ENCODE measurements around the gene MYO9B. TPM values are rescaled to one million over a fixed set of nuclear protein-coding genes. Genes with fewer than 3 reads are reported as not detected.
"Not testable (repeated sequence)": the region's sequence is repeated elsewhere in the genome, so short reads cannot be mapped to it uniquely, and the experiment has no call there.

MYO9B gene
- polyA plus RNA-seq, 5 donors: 43.6 to 64.8 (median 55.6) TPM

DNA sequence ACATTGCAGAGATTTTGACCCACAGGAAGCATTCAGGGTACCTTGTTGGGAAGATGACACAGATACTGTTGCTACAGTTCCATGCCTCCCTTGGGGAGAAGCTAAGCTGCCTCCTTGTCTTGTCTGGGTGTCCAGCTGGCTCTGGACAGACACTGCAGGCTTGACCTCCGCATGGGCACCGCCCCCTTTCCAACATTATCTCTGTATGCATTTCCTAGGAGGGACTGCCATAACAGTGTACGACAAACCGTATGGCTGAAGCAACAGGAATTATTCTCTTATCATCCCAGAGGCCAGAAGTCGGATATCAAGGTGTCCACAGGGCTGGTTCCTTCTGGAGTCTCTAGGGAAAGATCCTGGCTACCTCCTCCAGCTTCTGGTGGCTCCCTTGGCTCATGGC, 72.6 kb downstream of the MYO9B start:
- DNase-seq: no peak

DNA sequence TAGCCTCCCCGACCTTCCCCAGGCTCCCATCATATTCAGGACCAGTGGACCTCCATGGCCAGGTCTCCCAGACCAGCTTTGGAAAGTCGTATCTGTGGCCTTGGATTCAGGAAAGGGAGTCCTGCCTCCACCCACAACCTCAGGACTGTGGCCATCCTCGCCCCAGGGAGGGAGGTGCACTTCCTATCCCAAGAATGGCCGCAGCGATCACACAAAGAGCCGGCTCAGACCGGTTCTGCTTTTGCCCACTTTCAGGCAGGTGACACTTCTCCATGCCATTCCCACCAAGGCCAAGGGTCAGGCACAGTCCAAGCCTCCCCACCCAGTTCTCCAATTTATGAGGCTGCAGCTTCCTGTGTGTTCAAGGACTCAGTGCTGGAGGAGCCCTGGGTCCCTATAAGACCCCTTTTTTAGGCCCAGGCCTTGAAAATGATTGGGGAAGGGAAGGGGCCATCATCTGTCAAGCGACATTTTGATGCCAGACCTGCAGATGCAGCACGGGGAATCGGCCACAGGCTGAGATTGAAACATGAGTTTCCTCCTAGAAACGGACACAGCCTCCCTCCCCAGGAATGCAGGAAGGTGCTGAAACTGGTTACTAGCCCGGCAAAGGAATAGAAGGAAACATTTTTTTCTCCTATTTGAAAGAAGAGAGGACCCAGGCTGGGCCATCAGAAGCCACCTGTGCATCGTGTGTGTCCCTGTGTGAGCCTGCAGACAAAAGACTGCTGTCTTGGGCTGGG, 74.0 kb downstream of the MYO9B start:
- DNase-seq: no peak

DNA sequence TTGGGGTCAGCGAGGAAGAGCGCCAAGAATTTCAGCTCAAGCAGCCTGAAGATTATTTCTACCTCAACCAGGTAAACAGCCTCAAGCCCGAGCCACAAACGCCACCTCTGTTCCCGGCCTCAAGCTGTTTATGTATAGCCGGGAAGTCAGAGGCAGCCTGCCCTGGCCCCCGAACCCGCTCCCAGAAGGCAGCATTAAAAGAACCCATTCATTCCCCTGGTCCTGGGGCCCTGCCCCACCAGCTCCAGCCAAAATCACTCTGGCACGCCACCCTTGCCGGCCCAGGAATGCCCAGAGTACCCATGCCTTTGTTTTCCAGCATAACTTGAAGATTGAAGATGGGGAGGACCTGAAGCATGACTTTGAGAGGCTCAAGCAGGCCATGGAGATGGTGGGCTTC, 78.4 kb downstream of the MYO9B start:
- DNase-seq: no peak

DNA sequence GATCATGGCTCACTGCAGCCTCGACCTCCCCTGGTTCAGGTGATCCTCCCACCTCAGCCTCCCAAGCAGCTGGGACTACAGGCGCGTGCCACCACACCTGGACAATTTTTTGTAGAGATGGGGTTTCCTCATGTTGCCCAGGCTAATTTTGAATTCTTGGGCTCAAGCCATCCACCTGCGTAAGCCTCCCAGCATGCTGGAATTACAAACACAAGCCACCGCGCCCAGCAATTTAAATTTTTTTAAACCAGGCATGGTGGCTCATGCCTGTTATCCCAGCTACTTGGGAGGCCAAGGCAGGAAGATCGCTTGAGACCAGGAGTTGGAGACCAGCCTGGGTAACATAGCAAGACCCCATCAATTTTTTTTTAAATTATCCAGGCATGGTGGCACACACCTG, 79.7 kb downstream of the MYO9B start:
- DNase-seq: no peak

DNA sequence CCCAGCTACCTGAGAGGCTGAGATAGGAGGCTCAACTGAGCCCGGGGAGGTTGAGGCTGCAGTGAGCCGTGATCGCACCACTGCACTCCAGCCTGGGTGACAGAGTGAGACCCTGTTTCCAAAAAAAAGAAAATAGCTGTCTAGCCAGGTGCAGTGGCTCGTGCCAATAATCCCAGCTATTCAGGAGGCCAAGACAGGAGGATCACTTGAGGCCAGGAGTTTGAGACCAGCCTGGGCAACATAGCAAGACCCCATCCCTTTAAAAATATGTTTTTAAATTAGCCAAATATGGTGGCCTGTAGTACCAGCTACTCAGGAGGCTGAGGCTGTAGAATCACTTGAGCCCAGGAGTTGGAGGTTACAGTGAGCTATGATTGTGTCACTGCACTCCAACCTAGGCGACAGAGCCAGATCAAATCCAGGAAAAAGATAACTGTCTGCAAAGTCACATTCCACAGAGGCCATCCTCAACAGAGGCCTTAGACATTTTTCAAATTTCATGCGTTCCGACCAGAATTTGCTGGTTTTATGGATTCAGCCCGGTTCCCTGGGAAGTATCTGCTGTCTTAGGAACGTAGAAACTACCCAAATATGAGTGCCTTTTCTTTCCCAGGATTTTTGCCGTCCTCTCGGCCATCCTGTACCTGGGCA, 80.8 kb downstream of the MYO9B start:
- DNase-seq: no peak

DNA sequence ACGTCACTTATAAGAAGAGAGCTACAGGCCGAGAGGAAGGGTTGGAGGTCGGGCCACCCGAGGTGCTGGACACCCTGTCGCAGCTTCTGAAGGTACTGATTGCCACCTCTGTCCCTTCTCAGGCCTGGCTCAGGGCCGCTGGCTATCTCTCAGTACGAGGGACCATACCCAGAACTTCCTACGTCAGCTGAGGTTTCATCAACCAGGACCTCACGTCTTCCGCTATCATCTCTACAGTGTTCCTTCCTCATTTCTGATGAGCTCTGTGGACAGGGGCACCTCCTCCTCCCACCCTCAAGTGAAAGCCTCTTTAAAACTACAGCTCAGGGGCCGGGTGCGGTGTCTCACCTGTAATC, 81.3 kb downstream of the MYO9B start:
- DNase-seq: no peak

DNA sequence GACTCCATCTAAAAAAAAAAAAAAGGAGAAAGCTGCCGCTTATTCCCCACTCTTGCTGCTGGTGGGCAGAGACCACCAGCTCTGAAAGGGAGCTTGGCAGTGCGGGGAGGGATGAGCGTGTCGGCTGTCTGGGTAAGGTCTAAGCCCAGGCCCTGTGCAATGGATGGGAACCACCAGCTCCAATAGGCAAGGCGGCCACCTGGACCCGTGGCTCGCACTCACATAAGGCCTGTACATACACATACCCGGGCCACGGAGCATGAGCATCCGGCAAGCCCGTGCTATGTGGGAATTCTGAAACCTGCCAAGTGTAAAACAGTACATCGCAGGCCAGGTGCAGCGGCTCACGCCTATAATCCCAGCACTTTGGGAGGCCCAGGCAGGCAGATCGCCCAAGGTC, 83.0 kb downstream of the MYO9B start:
- DNase-seq: no peak

DNA sequence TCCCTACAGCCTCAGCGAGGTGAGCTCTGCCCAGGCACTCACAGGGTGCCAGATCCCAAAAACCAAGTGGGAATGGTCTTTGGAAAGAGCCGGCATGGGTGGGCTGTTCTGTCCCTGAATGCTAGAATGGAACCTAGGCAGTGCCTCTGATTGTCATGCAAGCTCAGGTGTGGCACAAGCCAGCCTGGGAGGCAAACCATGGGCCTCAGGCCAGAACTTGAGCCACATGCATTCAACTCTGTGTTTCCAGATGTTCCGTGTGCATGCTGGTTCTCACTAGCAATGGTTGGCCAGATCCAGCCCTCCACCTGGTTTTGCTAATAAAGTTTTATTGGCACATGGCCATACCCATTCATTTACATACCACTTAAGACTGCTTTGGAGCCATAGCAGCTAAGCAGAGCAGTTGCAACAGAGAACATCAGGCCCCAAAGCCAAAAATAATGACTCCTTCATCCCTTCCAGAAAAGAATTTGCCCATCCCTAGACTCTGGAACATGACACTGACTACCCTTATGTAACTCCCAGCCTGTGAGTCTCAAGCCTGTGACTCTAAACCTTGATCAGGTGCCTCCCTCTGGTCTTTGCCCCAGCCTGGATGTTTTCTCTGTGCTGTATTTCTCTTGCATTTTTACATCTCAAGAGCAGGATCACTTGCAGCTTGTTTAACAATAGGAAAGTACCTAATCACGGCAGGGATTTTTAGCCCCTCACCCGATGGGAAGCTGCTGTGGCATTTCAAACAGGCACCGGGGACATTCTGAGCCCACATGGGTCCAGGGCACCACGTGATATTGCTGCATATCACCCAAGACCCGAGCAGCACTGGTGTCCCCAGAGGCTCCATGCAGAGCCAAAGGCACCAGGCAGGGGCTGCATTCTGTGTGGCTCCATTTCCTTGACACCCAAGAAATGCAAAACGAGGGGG, 84.2 kb downstream of the MYO9B start:
- DNase-seq: no peak

DNA sequence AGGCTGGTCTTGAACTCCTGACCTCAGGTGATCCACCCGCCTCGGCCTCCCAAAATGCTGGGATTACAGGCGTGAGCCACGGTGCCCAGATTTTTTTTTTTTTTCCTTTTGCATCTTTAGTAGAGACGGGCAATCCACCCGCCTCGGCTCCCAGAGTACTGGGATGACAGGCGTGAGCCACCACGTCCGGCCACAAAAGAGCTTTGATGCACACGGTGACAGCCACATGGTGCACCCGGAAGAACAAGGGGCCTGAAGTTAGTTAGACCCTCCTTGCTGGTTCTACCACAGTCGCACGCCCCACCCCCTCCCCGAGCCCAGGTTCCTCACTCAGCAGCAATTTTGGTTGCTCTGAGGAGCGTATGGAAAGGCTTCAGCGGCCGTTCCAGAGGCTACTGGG, 85.3 kb downstream of the MYO9B start:
- DNase-seq: no peak

DNA sequence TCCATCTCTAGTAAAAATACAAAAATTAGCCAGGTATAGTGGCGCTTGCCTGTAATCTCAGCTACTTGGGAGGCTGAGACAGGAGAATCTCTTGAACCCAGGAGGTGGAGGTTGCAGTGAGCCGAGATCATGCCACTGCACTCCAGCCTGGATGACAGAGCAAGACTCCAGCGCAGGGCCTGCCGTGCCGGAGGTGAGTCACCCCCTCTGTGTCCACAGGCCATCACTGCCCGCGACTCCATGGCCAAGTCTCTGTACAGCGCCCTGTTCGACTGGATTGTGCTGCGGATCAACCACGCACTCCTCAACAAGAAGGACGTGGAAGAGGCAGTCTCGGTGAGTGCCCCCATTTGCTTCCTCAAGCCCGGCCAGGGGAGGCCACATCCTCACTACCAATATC, 86.6 kb downstream of the MYO9B start:
- DNase-seq: not testable (repeated sequence)

DNA sequence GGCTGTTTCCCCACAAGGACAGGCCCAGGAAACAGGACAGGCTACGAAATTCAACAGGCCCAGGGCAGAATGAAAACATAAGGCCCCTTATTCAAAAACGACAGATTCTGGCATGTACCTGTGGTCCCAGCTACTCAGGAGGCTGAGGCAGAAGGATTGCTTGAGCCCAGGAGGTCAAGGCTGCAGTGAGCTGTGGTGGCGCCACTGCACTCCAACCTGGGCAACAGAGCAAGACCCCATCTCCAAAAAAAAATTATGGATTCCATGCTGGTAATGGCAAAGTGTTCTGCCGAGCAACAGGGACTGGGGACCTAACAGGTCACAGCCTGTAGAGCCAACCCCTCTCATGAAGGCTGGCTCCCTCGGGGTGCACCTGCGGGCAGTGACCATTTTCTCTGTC, 87.0 kb downstream of the MYO9B start:
- no peak for DNase-seq

DNA sequence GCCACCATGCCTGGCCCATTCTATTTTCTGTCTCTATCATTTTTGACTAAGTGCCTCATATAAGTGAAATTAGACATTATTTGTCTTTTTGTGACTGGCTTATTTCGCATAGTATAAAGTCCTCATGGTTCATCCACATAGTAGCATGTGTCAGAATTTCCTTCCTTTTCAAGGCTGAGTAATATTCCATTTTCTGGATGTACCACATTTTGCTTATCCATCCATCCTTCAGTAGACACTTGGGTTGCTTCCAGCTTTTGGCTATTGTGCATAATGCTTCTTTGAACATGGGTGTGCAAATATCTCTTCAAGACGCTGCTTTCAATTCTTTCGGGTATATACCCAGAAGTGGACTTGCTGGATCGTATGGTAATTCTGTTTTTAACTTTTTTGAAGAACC, 88.1 kb downstream of the MYO9B start:
- no peak for DNase-seq

DNA sequence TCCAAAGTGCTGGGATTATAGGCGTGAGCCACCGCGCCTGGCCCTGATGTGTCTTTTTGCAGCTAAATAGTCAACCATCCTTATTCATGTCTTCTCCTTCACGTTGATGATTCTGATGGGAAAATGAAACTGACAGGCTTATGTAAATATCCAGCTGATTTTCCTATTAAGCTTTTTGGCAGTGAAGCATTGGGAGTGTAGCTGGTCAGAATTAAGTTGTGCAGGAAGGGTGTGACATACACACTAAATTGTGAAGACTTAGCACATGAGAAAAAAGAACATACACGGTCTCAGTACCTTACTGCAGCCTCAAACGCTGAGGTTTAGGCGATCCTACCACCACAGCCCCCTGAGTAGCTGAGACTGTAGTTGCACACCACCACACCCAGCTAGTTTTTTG, 89.1 kb downstream of the MYO9B start:
- DNase-seq: no peak

DNA sequence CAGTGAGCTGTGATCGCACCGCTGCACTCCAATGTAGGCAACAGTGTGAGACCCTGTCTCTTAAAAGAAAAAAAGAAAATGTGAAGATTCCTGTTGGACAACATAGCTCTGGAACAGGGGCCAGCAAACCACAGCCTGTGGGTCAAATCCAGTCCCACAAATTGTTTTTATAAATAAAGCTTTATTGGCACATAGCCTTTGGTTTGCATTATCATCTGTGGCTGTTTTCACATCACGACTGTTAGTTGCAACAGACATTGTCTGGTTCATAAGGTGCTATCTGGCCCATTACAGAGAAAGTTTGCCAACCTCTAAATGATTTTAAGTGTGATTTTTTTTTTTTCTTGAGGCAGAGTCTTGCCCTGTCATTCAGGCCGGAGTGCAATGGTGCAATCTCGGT, 90.1 kb downstream of the MYO9B start:
- DNase-seq: no peak

DNA sequence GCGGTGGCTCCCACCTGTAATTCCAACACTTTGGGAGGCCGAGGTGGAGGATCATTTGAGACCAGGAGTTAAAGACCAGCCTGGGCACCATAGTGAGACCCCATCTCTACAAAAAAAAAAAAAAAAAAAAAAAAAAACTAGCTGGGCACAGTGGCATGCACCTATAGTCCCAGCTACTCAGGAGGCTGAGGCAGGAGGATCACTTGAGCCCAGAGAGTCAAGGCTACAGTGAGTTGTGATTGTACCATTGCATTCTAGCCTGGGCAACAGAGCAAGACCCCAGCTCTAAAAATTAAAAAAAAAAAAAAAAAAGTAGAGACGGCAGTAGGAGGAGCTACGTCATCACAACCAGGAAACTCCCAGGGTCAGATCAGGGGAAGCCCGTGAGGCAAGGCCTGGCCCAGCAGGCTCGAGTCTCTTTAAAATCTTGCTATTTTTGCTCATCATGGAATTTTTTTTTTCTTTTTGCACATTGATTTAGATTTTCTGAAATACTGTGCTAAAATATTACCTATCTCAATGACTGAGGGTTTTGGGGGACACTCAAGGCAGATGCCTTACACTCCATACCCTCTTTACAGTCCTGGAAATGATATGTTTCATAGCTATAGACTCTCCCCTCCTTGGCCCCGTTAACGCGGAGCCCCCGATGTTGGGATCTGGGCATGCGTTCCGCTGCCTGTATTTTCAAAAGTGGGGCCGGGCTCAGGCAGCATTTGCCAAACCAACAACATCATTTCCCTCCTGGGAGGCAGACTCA, 95.1 kb downstream of the MYO9B start:
- DNase-seq: no peak

DNA sequence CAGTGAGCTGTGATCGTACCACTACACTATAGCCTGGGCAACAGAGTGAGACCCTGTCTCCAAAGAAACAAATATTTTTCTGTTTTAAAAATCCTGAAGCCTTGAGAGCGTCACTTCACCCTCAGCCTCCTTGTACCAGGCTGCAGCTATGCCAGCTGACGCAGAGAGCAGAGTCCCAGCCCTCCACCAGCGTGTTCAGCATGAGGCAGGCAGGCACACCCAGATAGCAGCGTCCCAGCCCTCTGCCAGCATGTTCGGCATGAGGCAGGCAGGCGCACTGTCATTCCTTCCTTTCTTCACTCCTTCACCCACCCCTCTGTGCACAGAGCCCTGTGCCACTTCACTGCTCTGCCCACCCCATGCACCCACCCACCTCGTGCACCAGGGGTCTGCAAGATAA, 96.3 kb downstream of the MYO9B start:
- no peak for DNase-seq

DNA sequence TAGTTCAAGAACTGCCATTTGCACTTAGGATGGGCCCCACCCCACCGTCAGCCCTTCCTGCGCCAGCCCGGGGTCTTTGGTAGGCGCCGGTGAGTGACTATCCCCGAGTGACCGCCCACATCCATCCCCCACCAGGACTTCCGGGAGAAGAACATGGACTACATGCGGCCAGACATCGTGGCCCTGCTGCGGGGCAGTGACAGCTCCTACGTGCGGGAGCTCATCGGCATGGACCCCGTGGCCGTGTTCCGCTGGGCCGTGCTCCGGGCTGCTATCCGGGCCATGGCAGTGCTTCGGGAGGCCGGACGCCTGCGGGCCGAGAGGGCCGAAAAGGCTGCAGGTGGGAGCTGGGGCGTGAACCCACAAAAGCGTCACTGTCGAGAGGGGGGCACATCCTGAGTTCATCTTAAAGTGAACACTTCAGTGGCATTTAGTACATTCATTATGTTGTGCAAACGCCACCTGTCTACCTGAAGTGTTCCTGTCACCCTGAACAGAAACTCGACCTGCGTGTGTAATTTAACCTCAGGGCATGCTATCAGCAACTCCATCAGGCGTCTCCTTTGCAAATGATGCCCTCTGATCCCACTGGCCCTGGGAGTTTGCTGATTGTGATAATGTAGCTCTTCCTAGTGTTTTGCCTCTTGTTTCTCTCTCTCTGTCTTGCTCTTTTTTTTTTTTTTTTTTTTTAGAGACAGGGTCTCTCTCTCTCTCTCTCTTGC, 97.2 kb downstream of the MYO9B start:
- no peak for DNase-seq

DNA sequence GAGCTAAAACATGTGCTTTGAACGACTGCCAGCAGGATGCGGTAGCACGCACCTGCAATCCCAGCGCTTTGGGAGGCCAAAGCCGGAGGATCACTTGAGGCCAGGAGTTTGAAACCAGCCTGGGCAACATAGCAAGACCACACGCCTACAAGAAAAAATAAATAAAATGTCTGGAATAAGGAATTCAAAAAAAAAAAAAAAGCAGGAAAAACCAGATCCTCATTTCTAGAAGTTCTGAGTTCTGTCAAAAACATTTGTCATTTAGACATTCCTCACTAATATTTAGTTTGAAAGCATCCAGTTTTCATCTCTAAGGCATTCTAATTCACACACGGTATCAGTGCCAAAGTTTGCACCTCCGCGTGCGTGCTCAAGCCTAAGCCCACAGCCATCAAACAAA, 102.7 kb downstream of the MYO9B start:
- DNase-seq: no peak

DNA sequence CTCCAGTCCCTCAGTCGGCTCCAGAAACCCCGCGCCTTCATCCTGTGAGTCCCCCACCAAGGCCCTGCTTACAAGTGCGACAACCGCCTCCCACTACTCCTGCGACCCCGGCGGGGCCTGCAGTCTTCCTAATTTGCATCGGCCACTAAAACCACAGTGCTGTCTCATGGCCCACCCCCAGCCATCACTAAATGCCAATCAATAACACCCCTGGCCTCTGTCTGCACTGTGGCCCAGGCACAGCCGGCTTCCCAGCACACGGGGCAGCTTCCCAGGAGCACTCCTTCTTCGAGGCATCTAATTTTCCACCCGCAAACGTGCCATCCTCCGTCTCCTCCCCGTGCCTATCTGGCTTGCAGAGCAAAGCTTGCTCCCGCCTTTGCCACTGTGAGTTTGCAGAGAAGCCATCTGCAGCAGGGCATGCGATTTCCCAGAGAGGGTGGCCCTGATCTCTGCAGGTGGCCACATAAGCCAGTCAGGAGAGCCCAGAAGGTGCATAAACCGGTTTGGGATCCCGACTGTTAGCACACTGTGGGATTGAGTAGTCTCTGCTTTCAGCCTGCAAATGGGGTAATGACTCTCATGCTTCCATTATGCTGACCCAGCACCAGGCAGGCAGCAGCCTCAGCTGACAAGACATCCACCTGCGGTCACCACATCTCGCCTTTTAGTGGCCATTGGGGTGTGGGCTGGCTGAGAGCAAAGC, 105.6 kb downstream of the MYO9B start:
- DNase-seq: no peak

DNA sequence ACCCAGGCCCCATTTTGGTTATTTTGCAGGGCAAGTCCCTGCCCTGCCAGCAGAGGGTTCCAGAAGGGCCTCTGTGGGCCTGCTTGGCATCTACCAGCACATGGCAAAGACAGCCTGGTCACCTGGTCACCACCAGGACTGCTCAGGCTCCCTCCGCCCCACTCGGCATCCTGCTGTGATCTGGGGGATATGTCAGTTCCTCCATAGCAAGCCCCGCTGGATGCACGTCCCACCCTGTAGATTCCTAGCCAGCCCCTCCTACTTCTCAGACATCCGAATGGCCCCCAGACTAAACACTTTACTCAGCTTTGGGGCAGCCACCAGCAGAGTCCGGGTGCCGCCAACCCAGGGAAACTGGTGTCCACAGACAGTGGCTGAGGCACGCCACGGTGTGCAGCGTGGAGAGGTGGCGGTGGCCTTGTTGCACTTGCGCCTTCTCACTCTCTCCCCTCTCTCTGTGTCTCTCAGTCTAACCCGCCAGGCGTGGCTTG, 107.7 kb downstream of the MYO9B start:
- DNase-seq: no peak

Measured in right lung (tissue), 5 donors.